Calu3 (cell line): ENCODE results near the gene FGFR2. TPM values are rescaled to one million over a fixed set of nuclear protein-coding genes. Genes with fewer than 3 reads are reported as not detected.

Experiments used
- BruUV-seq: library from RNA; stranded (reverse); fragments of 400-500 nt; replicated peaks from 2 replicates; lab custom pipeline; 2021; lab: Mats Ljungman, UMichigan
- CTCF ChIA-PET: fragments of 300-600 bp; sonication (Branson Sonifier 250); formaldehyde crosslinking; loops from one replicate; lab custom pipeline; 2022; ENCODE audit warnings: antibody characterized with exemption; lab: Charles Lee
- DNase-seq: peaks from one replicate; pipeline ENCODE4 v3.0.0; 2022
- H3K27ac Mint-ChIP-seq: one replicate; pipeline ENCODE4 v1.8.0; 2022; ENCODE audit warnings: mixed read lengths; ENCODE audit not compliant: unreplicated experiment
- H3K27me3 Mint-ChIP-seq: one replicate; pipeline ENCODE4 v1.8.0; 2022; ENCODE audit warnings: mixed read lengths; ENCODE audit not compliant: unreplicated experiment
- H3K36me3 Mint-ChIP-seq: one replicate; pipeline ENCODE4 v1.8.0; 2022; ENCODE audit warnings: mild to moderate bottlenecking, moderate library complexity, mixed read lengths; ENCODE audit not compliant: insufficient read depth, unreplicated experiment
- H3K4me1 Mint-ChIP-seq: one replicate; pipeline ENCODE4 v1.8.0; 2022; ENCODE audit warnings: mild to moderate bottlenecking, low read depth, mixed read lengths; ENCODE audit not compliant: unreplicated experiment
- H3K4me3 Mint-ChIP-seq: one replicate; pipeline ENCODE4 v1.8.0; 2022; ENCODE audit warnings: mild to moderate bottlenecking, low read depth, moderate library complexity, mixed read lengths; ENCODE audit not compliant: unreplicated experiment
- H3K9me3 Mint-ChIP-seq: one replicate; pipeline ENCODE4 v1.8.0; 2022; ENCODE audit warnings: low read depth, mixed read lengths; ENCODE audit not compliant: unreplicated experiment
- CTCF ChIP-seq: fragments of 200-600 bp; IDR thresholded peaks from one replicate; pipeline ENCODE4 v1.8.0; 2022; ENCODE audit warnings: antibody characterized with exemption; ENCODE audit not compliant: unreplicated experiment
- intact Hi-C: fragments of 100-400 bp; cut with micrococcal nuclease; formaldehyde crosslinking; loops from one replicate; pipeline ENCODE4 v1.10.0; 2022; ENCODE audit not compliant: unreplicated experiment
- total RNA-seq: library from RNA; stranded (reverse); gene quantifications from 2 replicates; pipeline ENCODE4 v1.2.3, GENCODE V29; 2022

FGFR2 gene
- total RNA-seq, 1 experiment from 2014 or later = 57.9 TPM

GRCh38 chr10:121464517-121464916, 133.7 kb downstream of the FGFR2 start:
- Mint-ChIP-seq H3K27ac (no peak overlapping the region), H3K27me3 (no peaks in the 10 kb centered on the region), H3K36me3 (no peaks in the 10 kb centered on the region), H3K4me1 (no peaks in the 10 kb centered on the region), H3K9me3 (no peaks in the 10 kb centered on the region), H3K4me3 (no peak overlapping the region)
- CTCF ChIA-PET = no interaction called here
- no peak for DNase-seq
- intact Hi-C loops = no loop called here
- TF ChIP-seq CTCF = no peak
- BruUV-seq = no TSS peak

DNA sequence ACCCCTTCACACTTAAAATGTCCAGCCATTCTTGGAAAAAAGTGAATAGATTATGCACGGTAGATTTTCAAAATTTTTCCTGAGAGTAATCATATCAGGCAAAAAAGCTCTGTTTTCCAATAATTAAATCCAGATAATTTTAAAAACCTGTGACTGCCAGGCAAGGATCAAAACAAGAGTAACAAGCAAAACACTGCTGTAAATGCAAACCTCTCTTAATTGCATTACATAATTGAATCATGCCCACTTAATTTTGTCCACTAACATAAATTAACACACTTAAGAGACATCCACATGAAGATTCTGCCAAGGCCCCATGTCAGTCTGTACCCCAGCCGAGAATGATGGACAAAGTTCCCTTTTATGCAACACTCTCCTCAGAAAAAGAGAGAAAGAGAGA, 135.3 kb downstream of the FGFR2 start:
- CTCF ChIA-PET = no interaction called here
- Mint-ChIP-seq H3K9me3 (no peaks in the 10 kb centered on the region), H3K4me3 (no peak overlapping the region), H3K27me3 (no peaks in the 10 kb centered on the region), H3K4me1 (no peaks in the 10 kb centered on the region), H3K27ac (no peak overlapping the region), H3K36me3 (no peaks in the 10 kb centered on the region)
- DNase-seq = no peak
- intact Hi-C loops = no loop called here
- TF ChIP-seq CTCF = no peak
- no TSS peak for BruUV-seq

DNA sequence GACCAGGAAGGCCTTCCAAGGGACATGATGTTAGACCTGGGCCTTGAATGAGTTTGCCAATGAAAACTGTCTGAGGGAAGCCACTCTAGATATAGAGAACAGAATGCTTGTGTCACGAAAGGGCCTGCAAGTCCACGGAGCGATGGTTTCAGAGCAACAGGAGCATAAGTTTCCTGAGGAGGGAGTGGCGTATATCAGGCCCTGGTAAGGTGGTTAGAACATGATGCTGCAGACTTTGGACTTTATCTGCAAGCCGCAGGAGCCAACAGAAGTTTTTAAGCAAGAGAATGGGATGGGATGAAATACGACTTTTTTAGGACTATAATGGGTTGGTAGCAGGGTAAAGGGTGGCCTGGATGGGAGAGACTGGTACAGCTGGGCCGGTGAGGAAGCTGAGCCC, 136.0 kb downstream of the FGFR2 start:
- Mint-ChIP-seq H3K27ac (no peak overlapping the region), H3K27me3 (no peaks in the 10 kb centered on the region), H3K4me3 (no peak overlapping the region), H3K4me1 (no peaks in the 10 kb centered on the region), H3K36me3 (no peaks in the 10 kb centered on the region), H3K9me3 (no peaks in the 10 kb centered on the region)
- no TSS peak for BruUV-seq
- no peak for DNase-seq
- no peak for TF ChIP-seq CTCF
- CTCF ChIA-PET = no interaction called here
- intact Hi-C loops = no loop called here

DNA sequence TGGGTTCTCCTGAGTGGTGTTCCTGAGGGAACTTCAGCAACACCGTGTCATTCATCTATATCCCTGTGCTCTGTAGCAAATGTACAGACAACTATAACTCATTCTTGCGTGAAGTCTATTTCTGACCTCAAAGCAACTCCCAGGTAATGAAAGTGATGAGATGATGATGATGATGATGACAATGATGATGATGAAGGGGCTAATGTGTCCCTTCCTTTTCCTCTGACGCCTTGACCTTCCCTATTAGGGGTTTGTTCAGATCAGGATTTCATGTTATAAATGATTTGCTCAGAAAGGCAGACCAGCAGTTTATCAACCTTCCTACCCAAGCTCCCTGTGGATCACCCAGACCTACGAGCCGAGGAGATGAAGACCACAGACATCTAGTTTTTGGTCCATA, 136.9 kb downstream of the FGFR2 start:
- no peak for DNase-seq
- no TSS peak for BruUV-seq
- intact Hi-C loops = no loop called here
- H3K9me3 Mint-ChIP-seq = peaks cover 4% of the 10 kb centered on the region
- H3K27me3 Mint-ChIP-seq = no peaks in the 10 kb centered on the region
- H3K27ac Mint-ChIP-seq = no peak overlapping the region
- no peaks in the 10 kb centered on the region for H3K4me1 Mint-ChIP-seq
- no peak overlapping the region for H3K4me3 Mint-ChIP-seq
- no peak for TF ChIP-seq CTCF
- no peaks in the 10 kb centered on the region for H3K36me3 Mint-ChIP-seq
- CTCF ChIA-PET = no interaction called here

- no peak for DNase-seq
These were observed 137.5 kb downstream of the FGFR2 start for GRCh38 chr10:121460733-121461132.

More at GRCh38 chr10:121460733-121461132, 137.5 kb downstream of the FGFR2 start:
- Mint-ChIP-seq H3K9me3 (peaks cover 4% of the 10 kb centered on the region), H3K36me3 (no peaks in the 10 kb centered on the region), H3K27ac (no peak overlapping the region), H3K4me3 (no peak overlapping the region), H3K27me3 (no peaks in the 10 kb centered on the region), H3K4me1 (no peaks in the 10 kb centered on the region)
- no peak for TF ChIP-seq CTCF
- CTCF ChIA-PET = no interaction called here
- intact Hi-C loops = no loop called here
- no TSS peak for BruUV-seq
